Measurements from ENCODE around the gene SORT1.

GRCh38 chr1:109293026-109293425 is 104.7 kb downstream of the SORT1 start:
- TF ChIP-seq CTCF (IDR thresholded peaks at IDR 0.05) (no peak), EP300 (IDR thresholded peaks at IDR 0.05) (no peak), POLR2AphosphoS5 (IDR thresholded peaks at IDR 0.05) (no peak), POLR2A (IDR thresholded peaks at IDR 0.05) (no peak)

Data from upper lobe of left lung (tissue), 4 donors.